ENCODE measurements around the gene MGAT5. TPM values are rescaled to one million over a fixed set of nuclear protein-coding genes. Genes with fewer than 3 reads are reported as not detected.

MGAT5 gene
- polyA plus RNA-seq, 1 donor = 13.2 TPM

DNA sequence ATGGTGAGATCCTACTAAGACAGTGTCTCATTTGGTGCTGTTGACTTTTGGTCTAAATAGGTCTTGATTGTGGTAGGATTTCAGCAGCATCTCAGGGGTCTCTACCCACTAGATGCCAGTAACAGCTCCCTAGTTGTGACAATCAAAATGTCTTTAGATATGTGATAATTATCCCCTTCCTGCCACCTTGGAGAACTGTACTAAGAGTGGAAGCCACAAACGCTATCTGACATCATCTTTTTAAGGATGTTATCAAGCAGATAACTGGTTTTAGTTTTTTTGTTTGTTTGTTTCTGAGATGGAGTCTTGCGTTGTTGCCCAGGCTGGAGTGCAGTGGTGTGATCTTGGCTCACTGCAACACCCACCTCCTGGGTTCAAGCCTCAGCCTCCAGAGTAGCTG, 3.1 kb downstream of the MGAT5 start:
- no peak for DNase-seq (ENCODE audit: low read depth)

DNA sequence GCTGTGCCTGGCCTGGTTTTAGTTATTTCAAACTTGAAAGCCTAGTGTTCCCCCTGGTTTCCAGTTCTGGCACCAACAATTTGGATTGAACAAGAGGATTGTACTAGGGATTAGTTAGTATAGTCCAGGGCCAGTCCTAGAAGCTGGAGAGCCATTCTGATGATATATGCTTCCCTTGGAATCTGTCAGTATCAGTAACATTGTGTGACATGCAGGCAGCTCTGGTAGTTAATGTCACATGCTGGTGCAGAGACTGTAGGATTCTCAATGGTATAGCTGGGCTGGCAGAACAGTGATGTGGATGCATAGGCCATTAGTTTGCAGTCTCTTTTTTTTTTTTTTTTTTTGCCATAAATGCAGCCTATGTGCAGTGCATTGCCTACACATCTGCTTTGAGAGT, 3.6 kb downstream of the MGAT5 start:
- DNase-seq (ENCODE audit: low read depth) = no peak

DNA sequence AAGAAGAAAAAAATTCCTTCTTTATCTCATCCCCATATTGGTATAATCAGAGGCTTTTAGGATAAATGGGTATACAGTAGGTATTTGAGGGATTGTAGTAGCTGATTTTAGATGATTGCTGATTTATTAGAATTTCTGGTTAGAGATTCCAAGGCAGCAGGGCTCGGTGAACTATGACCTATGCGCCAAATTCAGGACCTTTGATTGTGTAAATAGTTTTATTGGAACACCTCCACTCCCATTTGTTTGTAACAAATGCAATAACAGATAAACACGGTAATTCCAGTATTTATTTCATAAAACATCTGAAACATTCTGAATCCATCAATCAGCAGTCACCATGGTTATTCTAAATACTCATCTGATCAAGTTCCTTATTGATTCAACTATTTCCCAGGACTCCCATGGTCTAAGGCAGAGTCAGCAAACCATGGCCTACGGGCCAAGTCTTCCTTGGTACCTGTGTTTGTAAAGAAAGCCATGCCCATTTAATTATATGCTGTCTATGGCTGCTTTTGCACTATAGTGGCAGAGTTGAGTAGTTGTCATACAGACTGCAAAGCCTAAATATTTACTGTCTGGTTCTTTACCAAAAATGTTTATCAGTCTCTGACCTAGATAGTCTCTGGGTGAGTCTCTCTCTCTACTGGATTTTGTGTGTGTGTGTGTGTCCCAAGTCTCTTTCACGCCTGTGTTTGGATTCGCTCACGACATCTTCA, 4.3 kb downstream of the MGAT5 start:
- DNase-seq (ENCODE audit: low read depth) = no peak

DNA sequence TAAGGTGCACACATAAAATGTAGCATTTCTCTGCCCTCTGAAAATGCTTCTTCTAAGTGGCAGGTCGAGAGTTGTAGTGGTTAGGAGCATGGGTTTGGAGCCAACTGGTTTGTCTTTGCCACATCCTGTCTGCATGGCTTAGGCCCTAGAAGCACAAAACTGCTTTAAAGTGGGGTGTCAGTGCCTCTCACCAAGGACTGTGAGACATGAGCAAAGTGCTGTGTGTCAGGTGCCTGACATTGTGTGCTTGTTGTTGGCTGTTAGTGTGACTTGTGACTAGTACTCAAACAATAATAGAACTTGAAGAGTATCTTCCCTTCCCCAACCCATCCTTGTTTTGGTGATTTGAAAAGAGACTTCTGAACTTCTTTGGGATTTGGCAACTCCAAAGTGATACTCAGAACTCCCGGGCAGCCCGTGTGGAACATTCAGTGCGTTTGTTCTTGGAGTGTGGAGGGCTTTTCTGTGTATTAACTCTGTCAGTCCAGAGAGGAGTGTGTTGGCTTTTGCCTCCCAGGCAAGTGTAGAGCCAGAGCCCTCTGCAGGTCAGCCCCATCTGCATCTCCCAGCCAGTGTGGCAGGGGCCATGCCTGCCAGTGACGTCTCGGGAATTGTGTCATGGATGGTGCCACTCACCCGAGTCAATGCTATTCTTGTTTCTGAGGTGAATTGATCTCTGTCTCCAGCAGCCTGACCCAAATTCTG, 5.0 kb downstream of the MGAT5 start:
- no peak for DNase-seq (ENCODE audit: low read depth)

DNA sequence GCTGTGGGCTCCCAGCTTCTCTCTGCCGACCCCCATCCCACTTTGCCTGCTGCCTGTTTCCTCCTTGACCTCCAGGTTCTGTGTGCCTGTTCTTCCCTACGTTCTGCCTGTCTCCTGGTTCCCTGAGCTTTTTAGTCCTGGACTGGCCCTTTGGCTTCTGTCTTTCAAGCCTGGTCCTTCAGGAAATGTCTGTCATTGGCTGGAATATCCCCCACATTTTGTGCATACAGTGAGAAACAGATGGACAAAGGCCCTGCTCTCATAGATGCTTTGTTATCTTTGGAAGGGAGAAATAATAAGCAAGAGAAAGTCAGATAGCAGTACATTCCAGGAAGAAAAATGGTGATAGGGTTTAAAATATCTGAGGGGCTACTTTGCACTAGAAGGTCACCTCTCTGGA, 5.7 kb downstream of the MGAT5 start:
- DNase-seq (ENCODE audit: low read depth) = no peak

DNA sequence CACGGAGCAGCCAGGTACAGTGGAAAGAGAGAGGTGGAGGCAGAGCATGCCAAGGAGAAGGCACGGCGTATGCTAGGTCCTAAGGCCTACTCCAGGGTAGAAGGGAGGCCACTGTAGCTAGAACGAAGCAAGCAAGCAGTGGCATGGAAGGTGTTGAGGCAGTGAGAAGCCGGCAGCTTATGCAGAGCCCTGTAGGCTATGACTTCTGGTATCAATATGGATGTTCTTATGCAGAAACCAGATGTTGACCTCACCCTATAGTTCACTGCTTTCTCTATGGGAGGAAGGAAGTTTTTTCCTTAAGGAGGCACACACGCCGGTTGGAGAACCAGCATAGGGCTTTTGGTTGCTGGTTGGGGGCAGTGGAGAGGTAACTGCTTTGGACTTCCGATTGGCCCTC, 6.1 kb downstream of the MGAT5 start:
- DNase-seq (ENCODE audit: low read depth) = no peak

DNA sequence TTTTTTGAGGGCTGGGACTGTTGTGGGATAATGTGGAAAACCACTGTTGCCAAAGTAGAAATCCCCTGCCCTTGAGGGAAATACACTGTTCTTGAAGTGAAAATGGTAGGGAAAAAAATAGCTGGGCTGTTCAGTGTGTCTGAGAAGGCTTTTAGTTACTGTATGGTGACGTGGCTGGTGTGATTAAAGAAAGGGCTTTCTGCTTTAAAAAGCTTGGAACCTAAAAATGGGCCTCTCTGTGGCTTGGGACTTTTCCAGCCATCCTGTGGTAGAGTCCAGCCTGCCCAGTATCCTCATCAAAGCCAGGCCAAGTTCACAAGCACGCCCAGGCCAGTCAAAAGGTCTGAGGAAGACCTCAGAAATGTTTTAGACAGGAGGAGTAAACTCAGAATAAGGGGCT, 6.8 kb downstream of the MGAT5 start:
- no peak for DNase-seq (ENCODE audit: low read depth)

DNA sequence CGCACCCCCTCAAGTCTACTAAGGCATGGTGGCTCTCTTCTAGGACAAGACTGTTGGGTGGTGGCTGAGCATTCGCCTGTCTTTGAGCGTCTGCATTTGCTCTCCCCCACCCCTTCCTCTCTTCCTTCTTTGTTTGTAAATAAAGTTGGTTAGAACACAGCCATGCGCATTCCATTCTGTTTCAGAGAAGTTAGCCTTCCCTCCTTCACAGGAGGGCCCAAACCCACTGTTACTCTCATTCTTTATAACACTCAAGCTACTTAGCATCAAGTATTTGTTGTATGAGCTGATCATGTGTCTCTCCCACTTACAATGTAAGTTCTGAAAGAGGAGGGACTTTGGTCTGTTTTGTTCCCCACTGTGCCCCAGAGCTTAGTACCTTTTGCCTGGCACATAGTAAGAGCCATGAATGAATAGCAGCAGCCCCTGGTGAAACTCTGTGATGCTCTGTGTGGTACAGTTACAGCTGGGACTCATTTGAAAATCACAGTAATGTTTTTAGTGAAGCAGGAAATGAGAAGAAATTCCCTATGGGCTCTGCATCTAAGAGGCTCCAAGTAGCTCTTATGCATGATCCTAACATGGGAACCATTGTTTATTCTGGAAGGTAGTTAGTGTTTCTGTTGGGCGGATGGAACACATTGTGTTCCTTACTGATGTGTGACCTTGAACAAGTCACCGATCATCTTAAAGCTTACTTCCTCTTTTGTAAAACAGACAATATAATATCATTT, 7.7 kb downstream of the MGAT5 start:
- DNase-seq (ENCODE audit: low read depth) = no peak

DNA sequence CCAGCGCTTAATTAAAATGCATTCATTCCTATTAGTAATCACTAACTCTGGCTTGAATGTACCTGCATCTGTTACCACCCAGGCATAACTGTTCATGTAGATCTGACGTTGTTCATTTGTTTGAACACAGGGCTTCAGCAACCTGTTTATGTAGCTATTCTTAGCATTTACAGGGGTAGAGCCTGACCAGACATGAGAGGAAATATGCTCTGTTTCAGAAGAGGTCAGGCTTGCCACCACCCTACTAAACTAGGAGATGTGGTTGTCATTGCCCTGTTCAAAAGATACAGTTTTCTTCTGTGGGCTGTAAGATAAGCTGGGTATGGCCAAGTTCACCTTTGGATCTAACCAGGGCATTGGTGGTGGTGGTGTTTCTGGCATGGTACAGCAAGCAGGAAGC, 8.8 kb downstream of the MGAT5 start:
- no peak for DNase-seq (ENCODE audit: low read depth)

DNA sequence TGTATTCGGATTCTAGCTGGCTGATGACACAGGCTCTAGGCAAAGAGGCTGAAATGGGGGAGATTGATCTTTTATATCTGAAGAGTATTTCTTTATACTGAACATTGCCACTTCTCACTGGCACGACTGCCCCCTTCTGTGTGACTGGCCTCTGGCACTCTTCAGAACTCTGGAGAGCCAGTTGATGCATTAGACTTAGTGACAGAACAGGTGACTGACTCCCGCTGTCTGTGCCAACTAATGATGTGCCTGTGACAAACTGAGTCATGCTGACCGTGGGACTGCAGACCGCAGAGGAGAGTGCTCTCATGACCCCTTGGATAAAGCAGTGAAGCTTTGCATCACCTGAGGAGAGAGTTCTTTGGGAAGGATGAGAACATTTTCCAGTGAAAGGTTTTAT, 14.4 kb downstream of the MGAT5 start:
- no peak for DNase-seq (ENCODE audit: low read depth)

DNA sequence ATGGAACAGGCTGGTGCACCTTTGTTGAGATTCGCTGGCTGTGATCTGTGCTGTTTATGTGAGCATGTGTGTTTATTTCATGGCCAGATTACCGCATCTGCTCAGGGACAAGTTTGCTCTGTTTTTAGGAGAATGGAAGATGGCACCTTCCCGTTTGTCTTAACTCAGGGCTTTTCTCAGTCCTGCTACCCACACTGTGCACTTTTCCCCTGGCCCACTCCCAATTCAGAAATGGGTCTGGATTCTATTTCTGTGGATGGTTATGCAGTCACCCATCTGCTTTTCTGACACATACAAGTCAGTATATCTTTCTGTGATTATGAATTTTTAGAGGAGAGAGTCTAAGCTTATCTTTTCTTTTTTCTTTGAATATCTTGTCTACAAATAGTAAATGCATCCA, 15.4 kb downstream of the MGAT5 start:
- no peak for DNase-seq (ENCODE audit: low read depth)

DNA sequence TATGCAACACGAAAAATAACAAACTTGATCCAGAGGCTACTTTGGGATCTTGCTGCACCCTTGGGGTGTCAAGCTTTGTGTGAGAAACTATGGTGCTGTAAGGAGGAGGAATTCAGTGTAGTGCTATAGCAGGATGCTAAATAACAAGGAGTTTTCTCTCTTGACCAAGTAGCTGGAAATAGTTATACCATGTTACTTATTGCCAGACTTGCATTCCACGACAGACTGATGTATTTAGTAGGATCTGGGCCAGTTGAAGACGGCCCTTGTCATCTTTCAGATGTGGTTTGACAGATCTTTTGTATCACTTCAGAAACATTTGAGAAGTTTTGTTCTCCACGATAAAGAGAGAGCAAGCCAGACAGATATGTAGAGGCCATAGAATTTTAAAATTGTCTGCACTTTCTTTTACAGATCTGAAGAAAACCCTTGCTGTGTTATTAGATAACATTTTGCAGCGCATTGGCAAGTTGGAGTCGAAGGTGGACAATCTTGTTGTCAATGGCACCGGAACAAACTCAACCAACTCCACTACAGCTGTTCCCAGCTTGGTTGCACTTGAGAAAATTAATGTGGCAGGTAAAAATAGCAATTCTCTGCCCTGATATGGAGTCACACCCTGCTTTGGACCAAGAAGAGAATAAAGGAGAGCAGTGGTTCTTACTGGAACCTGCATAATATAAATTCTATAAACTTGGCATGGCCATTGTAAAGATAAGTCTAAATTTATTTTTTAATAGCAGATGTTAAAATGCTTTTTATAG, 16.3 kb downstream of the MGAT5 start:
- no peak for DNase-seq (ENCODE audit: low read depth)

DNA sequence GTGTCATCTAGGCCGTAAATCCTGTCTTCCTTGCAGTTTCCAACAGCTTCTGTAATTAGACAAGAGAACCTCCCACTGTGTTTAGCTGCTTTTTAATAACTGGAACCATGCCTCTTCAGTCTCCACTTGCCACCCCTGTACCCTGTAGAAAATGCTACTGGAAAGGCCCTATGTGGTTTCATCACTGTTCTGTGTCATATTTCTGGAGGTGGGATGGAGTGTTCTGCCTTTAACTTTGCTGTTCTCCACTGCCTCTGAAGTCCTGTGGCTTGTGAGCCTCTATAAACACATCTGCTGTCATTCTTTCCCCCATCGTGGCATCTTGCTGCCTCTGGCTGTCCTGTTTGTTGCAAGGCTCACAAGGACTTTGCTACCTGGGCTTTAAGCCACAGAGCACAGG, 17.9 kb downstream of the MGAT5 start:
- no peak for DNase-seq (ENCODE audit: low read depth)

DNA sequence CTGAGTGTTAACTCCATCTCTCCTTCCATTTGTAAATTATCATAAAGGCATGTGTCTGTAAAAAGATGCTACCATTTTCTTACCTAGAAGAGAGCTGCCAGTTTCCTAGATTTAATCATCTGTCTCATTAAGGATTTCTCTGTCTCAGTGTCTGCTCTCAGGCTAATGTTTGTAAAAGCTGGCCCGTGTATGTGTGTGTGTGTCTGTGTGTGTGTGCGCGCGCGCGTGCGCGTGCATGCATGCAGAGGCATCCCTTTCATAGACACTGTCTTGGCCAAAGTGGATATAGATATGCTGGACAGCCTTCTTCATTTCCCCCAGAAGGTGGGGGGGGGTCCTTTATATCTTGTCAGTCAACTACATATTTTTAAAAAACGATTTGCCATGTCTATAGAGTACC, 18.9 kb downstream of the MGAT5 start:
- no peak for DNase-seq (ENCODE audit: low read depth)

DNA sequence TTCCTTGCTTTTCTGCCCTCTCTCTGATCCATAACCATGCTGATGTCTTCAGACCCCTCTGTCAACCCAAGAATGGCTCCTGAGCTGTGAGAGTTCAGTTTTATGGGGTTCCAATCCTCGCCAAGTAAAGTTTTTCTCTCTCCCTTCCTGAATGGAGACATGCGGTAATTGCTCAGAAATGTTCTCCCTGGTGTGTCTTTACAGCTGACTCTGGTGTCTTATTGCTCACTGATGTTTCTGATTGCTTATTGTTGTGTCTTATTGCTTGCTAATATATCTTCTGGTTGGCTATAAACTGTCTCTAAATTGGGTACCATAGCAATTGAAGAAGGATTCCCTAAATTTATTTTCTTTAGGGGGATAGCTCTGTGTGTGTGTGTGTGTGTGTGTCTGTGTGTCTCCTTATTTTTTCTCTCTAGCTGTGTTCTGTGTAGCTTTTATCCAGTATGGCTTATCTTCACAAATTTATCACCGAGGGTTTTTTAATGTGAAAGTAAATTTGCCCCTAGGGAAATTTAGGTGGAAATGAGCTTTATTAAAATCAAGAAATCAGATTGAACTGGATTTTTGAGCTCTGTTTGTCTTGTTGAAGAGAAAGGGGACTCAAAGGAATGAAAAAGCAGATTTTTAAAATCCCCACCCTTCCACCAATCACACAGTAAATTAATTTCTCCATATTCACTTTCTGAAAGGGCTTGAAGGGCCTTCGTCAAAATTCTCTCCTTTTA, 19.5 kb downstream of the MGAT5 start:
- peak; percentile 65 for DNase-seq (ENCODE audit: low read depth)

DNA sequence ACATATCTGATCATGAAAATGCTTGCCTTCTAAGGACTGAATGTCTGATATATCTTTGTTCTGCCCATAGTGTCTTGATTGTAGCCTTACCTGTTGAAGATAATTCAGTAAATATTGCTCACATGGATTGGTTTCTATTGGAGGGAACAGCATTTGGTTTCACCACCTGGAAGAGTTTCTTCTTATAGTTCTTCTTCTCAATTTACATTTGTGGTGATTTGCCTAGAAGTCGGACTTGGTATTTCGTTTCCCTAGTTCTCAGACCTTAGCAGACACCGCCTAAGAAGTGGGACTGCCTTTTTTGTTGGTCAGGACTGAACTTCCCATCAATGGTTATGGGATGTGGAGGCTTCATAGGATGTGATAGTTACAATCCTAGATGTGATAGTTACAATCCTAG, 20.2 kb downstream of the MGAT5 start:
- no peak for DNase-seq (ENCODE audit: low read depth)

DNA sequence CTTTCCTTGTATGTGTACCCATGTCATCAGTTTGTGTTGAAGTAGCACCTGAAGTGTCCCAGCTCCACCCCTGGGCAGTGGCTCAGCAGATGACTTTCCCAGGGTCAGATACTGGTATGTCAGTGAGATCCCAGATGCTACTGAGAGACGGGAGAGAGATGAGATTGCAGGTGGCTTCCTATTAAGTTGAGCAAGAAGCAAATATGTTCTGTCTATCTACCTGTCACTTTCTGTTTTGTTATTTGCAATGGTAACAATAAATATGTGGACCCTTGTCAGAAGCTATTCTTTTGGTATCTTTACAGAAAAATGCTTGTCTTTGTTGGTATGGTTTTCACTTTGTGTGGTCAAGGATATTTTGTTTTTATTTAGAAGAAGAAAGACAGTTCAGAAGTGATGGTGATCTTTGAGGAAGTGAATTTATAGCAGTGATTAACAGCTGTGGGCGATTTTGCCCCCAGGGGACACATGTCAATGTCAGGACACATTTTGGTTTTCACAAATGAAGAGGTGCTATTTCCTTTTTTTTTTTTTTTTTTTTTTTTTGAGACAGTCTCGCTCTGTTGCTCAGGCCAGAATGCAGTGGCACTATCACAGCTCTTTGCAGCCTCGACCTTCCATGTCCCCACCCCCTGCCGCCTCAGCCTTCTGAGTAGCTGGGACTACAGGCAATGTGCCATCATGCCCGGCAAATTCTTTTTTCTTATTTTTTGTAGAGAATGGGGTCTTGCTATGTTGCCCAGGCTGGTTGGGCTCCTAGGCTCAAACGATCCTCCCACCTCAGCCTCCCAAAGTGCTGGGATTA, 21.4 kb downstream of the MGAT5 start:
- no peak for DNase-seq (ENCODE audit: low read depth)

DNA sequence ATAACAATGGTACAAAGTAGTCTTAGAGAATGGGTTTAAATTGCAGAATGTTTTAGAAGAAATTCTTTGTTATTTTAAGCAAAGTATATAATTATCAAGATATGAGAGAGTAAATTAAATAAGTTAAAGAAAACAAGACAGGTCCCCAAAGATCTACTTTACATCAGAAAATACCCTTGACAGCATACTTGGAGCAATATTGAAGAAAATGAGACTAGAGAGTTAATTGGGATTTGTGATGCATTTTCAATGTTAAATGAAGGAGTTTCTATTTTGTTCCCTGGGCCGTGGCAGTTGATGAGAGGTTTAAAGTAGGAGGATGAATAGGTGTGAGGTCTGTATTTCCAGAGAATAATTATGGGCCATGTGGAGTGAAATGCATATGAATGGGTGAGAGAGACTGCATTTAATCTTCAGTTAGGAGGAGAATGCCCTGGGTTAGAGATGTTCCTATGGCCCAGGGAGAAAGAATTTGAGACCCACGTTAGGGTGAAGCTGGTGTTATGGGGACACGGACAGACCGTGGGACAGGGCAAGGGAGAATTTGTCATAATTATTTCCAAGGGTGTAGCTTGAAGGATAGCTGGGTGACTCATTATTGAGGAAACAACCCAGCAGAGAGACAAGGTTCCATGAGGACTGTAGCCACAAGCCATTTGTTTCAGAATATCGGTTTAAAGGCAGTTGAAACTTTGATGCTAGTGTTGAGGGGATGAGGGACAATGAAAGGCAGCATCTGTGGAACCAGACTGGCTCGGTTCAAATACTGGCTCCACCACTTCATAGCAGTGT, 22.7 kb downstream of the MGAT5 start:
- no peak for DNase-seq (ENCODE audit: low read depth)

DNA sequence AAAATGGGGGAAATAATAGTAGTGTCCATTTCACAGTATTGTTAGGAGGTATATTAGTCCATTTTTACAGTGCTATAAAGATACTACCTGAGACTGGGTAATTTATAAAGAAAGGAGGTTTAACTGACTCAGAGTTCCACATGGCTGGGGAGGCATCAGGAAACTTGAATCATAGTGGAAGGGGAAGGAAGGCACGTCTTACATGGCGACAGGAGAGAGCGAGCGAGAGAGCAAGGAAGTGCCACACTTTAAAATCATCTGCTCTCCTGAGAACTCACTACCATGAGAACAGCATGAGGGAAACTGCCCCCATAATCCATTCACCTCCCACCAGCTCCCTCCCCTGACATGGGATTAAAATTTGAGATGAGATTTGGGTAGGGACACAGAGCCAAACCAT, 23.4 kb downstream of the MGAT5 start:
- no peak for DNase-seq (ENCODE audit: low read depth)

DNA sequence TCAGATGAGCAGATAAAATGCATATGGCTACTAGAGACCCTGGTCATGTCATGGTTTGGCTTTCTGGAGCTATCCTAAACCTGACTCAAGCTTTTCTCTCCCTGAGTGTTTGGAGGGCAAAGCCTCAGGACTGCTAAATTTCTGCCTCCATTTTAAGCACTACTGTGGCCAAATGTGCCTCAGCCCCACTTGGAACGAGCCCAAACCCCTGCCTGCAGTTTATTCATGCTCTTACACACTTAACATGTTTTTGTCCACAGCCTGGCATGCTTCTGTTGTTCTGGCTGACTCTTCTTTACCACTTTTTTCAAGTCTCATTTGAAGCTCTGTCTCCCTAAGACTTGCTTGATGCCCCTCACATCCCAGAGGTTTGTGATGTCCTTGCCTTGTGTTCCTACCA, 24.7 kb downstream of the MGAT5 start:
- no peak for DNase-seq (ENCODE audit: low read depth)

Data from forelimb muscle (tissue), 1 donor.